Measurements from ENCODE around the gene DLGAP1.

Gene DLGAP1

GRCh38 chr18:3919396-3920061 is 535.6 kb downstream of the DLGAP1 start:
- Histone ChIP-seq H3K27me3 (replicated peaks; ENCODE audit: control insufficient read depth, insufficient read depth, low read length) (no peaks in the 10 kb centered on the region; the same call in 1 of the 2 replicates), H3K36me3 (ENCODE audit: control insufficient read depth, insufficient read depth, low read length) (no peaks in the 10 kb centered on the region), H3K4me3 (replicated peaks; ENCODE audit: low read depth, low read length) (no peak overlapping the region)
- no peak for DNase-seq (ENCODE audit: extremely low read depth, insufficient read length)
- TF ChIP-seq CTCF (IDR thresholded peaks at IDR 0.05; ENCODE audit: insufficient read depth, low read length, poor library complexity, severe bottlenecking): no peak

GRCh38 chr18:3916082-3916481 is 539.0 kb downstream of the DLGAP1 start:
- no peak for DNase-seq (ENCODE audit: extremely low read depth, insufficient read length)
- Histone ChIP-seq H3K27me3 (replicated peaks; ENCODE audit: control insufficient read depth, insufficient read depth, low read length) (no peaks in the 10 kb centered on the region), H3K36me3 (ENCODE audit: control insufficient read depth, insufficient read depth, low read length) (no peaks in the 10 kb centered on the region), H3K4me3 (replicated peaks; ENCODE audit: low read depth, low read length) (no peak overlapping the region)
- TF ChIP-seq CTCF (IDR thresholded peaks at IDR 0.05; ENCODE audit: insufficient read depth, low read length, poor library complexity, severe bottlenecking): no peak

GRCh38 chr18:3914833-3915610 is 540.1 kb downstream of the DLGAP1 start:
- Histone ChIP-seq H3K27me3 (replicated peaks; ENCODE audit: control insufficient read depth, insufficient read depth, low read length) (no peaks in the 10 kb centered on the region), H3K36me3 (ENCODE audit: control insufficient read depth, insufficient read depth, low read length) (no peaks in the 10 kb centered on the region), H3K4me3 (replicated peaks; ENCODE audit: low read depth, low read length) (no peak overlapping the region)
- no peak for DNase-seq (ENCODE audit: extremely low read depth, insufficient read length)
- no peak for TF ChIP-seq CTCF (IDR thresholded peaks at IDR 0.05; ENCODE audit: insufficient read depth, low read length, poor library complexity, severe bottlenecking)

GRCh38 chr18:3914109-3914508 is 541.0 kb downstream of the DLGAP1 start:
- Histone ChIP-seq H3K4me3 (replicated peaks; ENCODE audit: low read depth, low read length) (no peak overlapping the region), H3K36me3 (ENCODE audit: control insufficient read depth, insufficient read depth, low read length) (no peaks in the 10 kb centered on the region), H3K27me3 (replicated peaks; ENCODE audit: control insufficient read depth, insufficient read depth, low read length) (no peaks in the 10 kb centered on the region)
- no peak for TF ChIP-seq CTCF (IDR thresholded peaks at IDR 0.05; ENCODE audit: insufficient read depth, low read length, poor library complexity, severe bottlenecking)
- DNase-seq (ENCODE audit: extremely low read depth, insufficient read length): no peak

- TF ChIP-seq CTCF (IDR thresholded peaks at IDR 0.05; ENCODE audit: insufficient read depth, low read length, poor library complexity, severe bottlenecking): no peak
- DNase-seq (ENCODE audit: extremely low read depth, insufficient read length): no peak
- H3K27me3 ChIP-seq (replicated peaks; ENCODE audit: control insufficient read depth, insufficient read depth, low read length): no peaks in the 10 kb centered on the region; the same call in 1 of the 2 replicates
- no peaks in the 10 kb centered on the region for H3K36me3 ChIP-seq (ENCODE audit: control insufficient read depth, insufficient read depth, low read length)
- H3K4me3 ChIP-seq (replicated peaks; ENCODE audit: low read depth, low read length): no peak overlapping the region
Observed at GRCh38 chr18:3912705-3913104, 542.4 kb downstream of the DLGAP1 start.

All from GM06990 (cell line).